NCI-H187 treated with DMSO at 0.1 percent for 48 hours (cell line): ENCODE measurements around the gene ZNF319.
"Not testable (repeated sequence)": the region's sequence is repeated elsewhere in the genome, so short reads cannot be mapped to it uniquely, and the experiment has no call there.

Source experiments
- DNase-seq: peaks from one replicate; lab custom pipeline; 2025; lab: John Stamatoyannopoulos, UW

Gene ZNF319

DNA sequence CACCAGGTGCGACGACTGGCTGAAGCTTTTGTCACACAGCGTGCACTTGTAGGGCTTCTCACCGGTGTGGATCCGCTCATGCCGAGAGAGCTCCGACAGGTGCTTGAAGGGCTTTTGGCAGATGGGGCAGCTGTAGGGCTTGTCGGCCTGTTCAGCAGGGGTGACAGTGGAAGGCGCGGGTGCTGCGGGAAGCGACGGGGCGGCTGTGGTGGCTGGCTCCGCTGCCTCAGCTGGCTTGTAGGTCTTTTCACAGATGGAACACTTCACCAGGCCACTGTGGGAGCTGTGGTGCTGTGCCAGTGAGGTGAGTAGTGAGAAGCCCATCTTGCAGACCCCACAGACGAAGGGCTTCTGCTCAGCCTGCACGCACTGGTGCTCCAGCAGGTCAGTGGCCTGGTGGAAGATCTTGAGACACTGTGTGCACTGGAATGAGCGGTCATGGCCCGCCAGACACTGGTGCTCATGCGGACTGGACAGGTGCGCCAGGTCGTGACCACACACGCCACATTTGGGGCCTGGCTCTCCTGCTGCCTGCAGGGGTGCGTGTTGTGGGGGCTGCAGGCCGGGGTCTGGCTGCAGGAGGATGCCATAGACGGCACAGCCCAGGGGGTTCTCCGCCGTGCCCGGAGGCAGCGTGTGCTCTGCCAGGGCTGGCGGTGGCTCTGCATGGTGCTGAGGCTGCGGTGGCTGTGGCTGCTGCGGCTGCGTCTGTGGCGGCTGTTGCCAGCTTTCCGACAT lies 2.8 kb downstream of the ZNF319 start:
- no peak for DNase-seq

GRCh38 chr16:57997176-57997527 lies 3.3 kb downstream of the ZNF319 start:
- no peak for DNase-seq

- DNase-seq: no peak
Observed at GRCh38 chr16:57996406-57997175, 3.9 kb downstream of the ZNF319 start.

DNA sequence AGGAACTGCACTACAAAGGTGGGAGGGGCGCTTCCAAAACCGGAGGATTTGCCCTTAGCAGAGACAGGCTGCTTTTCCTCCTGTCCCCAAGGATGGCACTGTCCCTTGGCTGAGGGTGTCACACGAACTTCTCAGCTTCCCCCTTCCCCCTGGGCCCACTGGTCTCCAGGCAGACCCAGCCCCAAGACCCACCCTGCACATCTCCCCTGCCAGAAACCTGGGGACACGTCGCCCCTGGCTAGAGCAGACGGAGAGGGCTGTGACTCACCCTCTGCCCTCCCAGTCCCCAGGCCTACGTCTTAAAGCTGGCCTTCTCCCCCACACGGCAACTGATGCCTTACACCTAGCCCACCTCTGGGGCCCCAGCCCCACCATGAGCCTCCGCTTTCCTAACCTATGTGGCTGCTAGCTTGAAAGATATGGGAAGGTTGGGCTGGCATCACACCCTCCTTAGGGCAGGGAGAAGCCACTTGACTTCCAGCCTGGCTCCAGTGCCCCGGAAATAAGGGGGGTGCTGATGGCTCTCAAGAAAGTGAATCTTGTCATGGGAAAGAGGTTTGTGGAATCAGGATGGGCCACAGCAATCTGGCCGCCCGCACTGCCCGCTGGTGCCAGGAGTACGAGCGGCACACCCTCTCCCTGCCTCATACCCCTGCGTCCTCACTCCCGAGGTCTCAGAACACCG lies 4.6 kb downstream of the ZNF319 start:
- no peak for DNase-seq

DNA sequence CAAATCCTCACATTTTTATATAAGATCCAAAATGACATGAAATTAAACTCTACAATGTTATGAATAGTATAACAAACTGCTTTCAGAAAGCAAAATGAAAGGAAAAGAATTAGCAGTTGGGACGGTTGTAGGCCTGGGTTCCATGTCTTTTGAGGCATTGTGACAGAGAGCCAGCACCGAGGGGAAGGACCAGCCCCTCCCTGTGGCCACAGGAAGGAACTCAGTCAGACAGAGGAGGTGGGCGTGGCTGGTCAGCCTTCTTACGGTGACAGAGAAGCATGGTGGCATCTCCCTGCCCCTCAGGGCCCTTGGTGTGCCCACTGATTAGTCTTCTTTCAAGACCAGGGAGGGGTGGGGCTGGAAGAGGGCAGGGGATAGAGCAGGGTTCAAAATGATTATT lies 5.7 kb downstream of the ZNF319 start:
- DNase-seq: no peak

DNA sequence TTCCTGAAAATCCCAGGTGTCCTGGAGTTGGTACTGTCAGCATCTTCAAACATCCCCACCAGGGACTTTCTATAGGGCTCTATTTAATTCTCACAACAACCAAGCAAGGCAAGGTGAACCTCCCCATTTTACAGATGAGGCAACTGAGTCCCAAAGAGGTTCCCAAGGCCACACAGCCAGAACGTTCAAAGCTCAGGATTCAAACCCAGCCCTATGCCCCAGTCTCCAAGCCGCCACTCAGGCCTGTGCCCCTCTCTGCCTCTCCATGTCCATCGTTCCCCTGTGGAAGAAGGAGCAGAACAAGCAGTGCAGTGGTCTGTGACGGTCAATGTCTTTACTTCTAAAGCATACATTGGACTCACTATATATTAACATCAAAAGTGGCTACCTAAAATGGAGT lies 6.1 kb downstream of the ZNF319 start:
- no peak for DNase-seq

DNA sequence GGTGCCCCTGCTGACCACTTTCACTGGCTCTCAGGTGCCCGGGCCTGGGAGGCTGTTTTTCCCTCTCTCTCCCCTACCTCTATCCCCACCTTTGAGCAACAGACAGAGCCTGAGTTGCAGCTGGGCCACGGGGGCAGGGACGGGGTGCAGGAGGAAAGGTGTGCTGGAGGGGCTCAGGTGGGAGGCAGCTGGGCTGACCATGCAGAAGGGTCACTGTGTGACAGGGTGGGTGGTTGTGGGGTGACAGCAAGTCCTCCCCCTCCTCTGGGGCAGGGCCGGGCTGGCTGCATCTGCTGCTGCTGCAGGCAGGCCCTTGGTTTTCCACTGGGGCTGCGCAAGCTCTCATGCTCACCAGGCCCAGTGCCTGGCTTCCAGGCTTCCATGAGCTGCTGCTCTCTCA lies 6.6 kb downstream of the ZNF319 start:
- no peak for DNase-seq

- DNase-seq: no peak
Observed at GRCh38 chr16:57993438-57993837, 7.0 kb downstream of the ZNF319 start.

DNA sequence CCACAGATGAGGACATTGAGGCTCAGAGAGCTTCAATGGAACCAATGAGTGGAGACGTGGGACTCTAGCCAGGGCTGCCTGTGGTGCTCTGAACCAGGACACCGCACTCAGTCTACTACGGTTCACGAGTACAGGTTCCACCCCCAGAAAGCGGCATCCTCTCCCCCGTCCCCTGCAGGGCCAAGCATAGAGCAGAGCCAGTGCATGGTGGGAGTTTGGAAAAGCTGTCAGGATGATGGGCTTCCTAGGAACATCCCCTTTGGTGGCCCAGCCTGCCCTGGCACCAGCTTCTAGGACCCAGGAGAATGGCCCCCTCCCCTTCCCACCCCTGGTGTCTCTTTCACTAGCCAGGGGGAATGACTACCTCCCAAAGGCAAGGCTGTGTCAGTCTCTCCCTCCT lies 8.4 kb downstream of the ZNF319 start:
- no peak for DNase-seq

- no peak for DNase-seq
Observed at GRCh38 chr16:57991551-57992059, 8.9 kb downstream of the ZNF319 start.

DNA sequence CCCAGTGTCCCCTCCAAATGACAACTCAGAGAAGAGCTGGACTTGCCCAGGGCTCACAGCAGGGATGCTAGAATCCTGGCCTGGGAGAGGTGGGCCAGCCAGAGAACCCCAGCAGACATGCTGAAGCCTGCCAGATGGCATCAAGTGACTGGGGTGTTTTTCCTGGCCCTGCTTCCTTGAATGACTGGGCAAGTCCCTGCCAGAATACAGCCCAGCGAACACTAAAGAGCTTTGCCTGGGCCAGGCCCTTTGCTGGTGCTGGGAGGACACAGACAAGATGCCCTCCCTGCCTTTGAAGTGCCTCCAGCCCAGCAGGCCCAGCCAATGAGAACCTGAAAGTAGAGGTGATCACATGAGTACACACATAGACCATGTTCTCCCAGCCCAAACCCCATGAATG lies 11.5 kb downstream of the ZNF319 start:
- DNase-seq: no peak

DNA sequence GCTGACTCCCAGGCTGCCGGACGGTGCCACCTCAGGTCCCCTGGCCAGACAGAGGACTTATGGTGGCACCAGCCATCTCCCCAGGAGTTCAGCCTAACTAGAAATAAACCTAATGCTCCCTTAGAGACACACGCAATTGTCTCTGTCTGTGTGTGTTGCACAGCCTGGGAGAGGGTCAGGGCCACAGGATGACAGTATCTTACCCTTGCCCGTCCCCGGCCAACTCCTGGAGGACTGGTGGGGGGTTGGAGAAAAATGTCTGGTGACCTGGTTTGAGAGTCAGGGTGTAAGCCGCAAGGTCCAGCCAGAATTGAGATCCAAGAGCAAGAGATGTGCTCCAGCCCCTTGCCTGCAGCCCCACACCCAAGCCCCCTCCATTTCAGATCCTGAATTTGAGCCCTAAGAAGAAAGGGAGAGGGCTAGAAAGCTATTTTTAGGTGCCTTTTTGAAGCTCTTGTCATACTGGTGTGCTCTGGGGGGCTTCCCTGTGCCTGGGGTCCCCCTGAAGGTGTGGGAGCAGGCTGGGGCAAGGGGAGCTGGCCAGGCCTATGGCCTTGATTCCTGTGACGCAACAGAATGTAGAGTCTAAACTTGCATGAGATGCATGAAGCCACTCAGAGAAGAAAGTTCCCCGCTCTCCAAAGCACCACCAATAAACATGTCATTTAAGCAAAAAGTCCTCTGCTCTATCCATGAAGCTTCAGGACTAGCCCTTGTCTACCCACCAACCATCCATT lies 12.9 kb downstream of the ZNF319 start:
- no peak for DNase-seq

DNA sequence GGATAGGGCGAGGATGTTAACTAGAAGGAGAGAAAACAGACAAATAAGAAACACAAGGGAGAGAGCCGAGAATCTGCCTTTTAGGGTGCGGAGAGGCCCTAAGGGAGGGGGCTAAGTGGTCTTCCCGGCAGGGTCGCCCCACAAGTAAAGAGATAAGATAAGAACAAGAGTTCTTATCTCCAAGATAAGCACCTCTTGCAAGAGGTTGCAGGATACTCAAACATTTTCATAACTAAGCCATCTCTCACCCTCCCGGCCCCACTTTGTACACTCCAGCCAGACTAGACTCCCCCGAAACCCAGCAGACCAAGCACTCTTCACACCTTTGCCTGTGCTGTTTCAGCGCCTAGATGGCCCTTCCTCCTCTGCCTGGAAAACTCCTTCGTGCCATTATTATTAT lies 14.3 kb downstream of the ZNF319 start:
- no peak for DNase-seq

DNA sequence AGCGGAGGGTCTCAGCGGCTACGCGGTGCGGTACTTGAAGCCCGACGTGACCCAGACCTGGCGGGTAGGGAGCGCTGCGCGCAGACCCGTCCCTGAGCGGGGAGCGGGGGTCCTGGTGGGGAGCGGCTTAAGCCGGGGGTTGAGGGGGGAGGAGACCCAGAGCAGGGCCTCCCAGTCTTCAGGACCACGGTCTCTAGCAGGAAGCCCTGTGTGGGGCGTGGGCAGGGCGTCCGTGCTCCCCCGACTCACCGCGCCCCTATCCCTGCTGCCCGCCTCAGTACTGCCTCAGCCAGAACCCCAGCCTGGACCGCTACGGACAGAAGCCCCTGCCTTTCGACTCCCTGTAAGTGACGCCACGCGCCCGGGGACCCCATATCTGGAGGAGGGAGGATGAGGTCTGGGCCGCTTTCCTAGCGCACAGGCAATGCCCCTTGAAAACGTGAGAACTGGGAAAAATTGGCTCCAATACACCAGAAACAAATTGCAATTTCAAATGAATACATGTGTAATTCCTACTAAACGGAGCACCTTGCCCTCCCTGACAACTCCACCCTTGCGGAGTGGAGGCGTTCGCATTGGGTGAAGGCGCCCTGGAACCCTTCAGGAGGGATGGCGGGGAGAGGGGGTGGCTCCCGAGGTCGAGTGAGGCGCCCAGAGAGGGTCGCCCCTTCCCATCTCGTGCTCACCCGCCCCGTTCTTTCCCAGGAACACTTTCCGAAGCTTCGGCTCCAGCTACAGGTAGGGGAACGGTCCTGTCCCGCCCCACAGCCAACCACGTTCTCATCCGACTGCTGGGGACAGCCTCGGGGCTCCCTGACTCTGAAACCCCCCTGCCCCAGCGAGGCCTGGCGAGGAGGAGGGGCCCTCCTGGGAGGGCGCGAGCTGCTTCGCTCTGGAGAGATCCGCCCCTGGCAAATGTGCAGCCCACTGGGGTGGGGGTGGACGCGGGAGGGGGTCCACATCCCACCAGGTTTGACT lies 15.0 kb downstream of the ZNF319 start:
- no peak for DNase-seq

- DNase-seq: no peak
Observed at GRCh38 chr16:57984443-57985203, 15.8 kb downstream of the ZNF319 start.

DNA sequence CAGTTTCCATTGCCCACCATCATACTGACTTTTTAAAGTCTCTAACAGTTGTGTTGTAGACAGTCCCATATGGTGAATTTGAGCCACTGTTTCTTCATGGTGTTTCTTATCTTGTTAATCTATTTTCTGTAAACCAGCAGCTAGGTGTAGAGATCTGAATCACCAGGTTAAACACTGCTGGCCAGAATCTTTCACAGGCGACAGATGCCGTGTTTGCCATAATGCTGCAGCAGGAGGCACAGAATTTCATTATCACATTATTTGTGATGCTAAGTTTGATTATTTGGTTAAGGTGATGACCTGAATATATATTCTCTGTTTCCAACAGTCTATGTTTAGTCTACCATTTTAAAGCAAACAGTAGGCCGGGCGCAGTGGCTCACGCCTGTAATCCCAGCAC lies 18.1 kb downstream of the ZNF319 start:
- no peak for DNase-seq

DNA sequence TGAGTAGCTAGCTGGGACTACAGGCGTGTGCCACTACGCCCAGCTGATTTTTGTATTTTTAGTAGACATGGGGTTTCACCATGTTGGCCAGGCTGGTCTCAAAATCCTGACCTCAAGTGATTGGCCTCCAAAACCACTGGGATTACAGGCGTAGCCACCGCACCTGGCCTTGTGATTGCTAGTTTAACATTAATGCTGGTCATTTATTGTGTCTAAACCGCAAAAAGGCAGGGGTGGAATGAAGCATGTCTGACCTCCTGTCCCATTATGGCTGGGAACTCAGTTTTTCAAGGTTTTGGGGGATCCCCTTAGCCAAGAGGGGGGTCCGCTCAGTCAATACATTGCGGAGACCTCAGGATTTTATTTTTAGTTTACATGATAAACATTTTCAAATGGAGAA lies 18.8 kb downstream of the ZNF319 start:
- DNase-seq: no peak

DNA sequence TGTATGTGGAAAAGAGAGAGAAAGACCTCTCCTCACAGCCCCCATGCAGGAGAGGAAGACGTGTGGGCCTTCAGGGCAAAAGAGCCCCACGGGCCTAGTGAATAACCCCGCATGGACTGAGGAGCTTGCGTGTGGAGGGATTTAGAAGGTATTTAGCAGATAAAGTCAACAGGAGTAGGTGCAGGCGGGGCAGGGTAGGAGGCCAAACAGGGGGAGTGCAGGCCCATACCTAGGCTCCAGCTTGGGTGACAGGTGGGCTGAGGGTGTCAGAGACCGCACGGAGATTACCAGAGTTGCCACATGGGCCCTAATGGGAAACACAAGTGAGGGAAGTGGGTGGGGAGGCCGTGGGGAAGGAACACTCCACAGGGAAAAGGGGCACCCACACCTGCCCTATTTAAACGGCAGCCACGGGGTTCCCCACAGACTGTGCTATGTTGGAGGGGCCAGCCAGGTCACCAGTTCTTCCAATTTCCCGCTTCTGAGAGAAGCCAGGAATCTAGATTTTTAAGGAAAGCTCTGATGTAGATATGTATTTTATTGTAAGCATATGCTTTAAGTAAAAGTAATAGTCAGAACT lies 21.4 kb downstream of the ZNF319 start:
- DNase-seq: no peak

DNA sequence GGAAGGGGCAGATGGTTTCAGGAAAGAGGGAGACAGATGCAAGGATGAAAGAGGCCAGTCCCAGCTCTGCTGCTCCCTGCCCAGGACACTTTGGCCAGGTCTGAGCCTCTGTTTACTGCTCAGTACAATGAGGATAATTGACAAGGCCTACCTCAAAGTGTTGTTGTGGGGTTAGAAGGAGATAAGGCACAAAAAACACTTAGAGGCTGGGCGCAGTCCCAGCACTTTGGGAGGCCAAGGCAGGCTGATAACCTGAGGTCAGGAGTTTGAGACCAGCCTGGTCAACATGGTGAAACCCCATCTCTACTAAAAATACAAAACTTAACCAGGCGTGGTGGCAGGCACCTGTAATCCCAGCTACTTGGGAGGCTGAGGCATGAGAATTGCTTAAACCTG lies 22.4 kb downstream of the ZNF319 start:
- DNase-seq: not testable (repeated sequence)
